ENCODE data around the gene LRG1. TPM values are rescaled to one million over a fixed set of nuclear protein-coding genes. Genes with fewer than 3 reads are reported as not detected.
"Not testable (repeated sequence)": the region's sequence is repeated elsewhere in the genome, so short reads cannot be mapped to it uniquely, and the experiment has no call there.

Gene LRG1
- polyA plus RNA-seq, 1 donor (not counting 4 experiments of a cell fraction or from before 2014, with no cell fraction given) = 1.2 TPM

GRCh38 chr19:4529924-4530522 lies 9.8 kb downstream of the LRG1 start:
- Histone ChIP-seq H3K4me1 (ENCODE audit: control insufficient read depth, extremely low read depth, insufficient read depth, low read length) (no peaks in the 10 kb centered on the region), H3K4me3 (ENCODE audit: control insufficient read depth in 2 of 3, extremely low read depth in 1 of 3, insufficient read depth in 2 of 3, low read depth in 1 of 3, low read length in 3 of 3) (no peak overlapping the region), H4K20me1 (ENCODE audit: control insufficient read depth, extremely low read depth, insufficient read depth, low read length) (no peaks in the 10 kb centered on the region), H3K27me3 (ENCODE audit: control insufficient read depth, extremely low read depth, insufficient read depth, low read length) (peaks cover 9% of the 10 kb centered on the region), H3K9ac (ENCODE audit: control insufficient read depth, extremely low read depth, insufficient read depth, low read length) (no peak overlapping the region), H3K79me2 (ENCODE audit: control insufficient read depth, insufficient read depth, low read length) (no peaks in the 10 kb centered on the region), H3K9me3 (ENCODE audit: control insufficient read depth, low read depth, low read length) (no peaks in the 10 kb centered on the region), H3K36me3 (ENCODE audit: control insufficient read depth in 2 of 2, extremely low read depth in 1 of 2, insufficient read depth in 2 of 2, low read length in 2 of 2) (no peaks in the 10 kb centered on the region), H3K4me2 (ENCODE audit: control insufficient read depth, extremely low read depth, insufficient read depth, low read depth, low read length) (no peak overlapping the region), H2AFZ (ENCODE audit: control insufficient read depth, low read length) (no peak overlapping the region), H3K27ac (ENCODE audit: control insufficient read depth, insufficient read depth, low read length) (no peak overlapping the region), H3K9me1 (ENCODE audit: control insufficient read depth, extremely low read depth, insufficient read depth, low read length) (no peaks in the 10 kb centered on the region)
- TF ChIP-seq CTCF (optimal IDR thresholded peaks at IDR 0.05 in 1 of 3, IDR thresholded peaks at IDR 0.05 in 1 of 3, conservative IDR thresholded peaks at IDR 0.05 in 1 of 3; ENCODE audit: extremely low read depth in 1 of 3, insufficient read depth in 2 of 3, low read length in 3 of 3) (no peak), EZH2 (IDR thresholded peaks at IDR 0.05; ENCODE audit: low read length) (no peak)
- DNase-seq (ENCODE audit: low read depth, low spot score) (no peak), FAIRE-seq (no peak)
- dilution Hi-C loops (cut with MboI; ENCODE audit: extremely low pct_ligation_motif_present, low sequenced_read_pairs) = no loop called here

GRCh38 chr19:4528843-4529242 lies 11.0 kb downstream of the LRG1 start:
- Histone ChIP-seq H3K9me3 (ENCODE audit: control insufficient read depth, low read depth, low read length) (no peaks in the 10 kb centered on the region), H3K27ac (ENCODE audit: control insufficient read depth, insufficient read depth, low read length) (no peak overlapping the region), H2AFZ (ENCODE audit: control insufficient read depth, low read length) (no peak overlapping the region), H3K36me3 (ENCODE audit: control insufficient read depth in 2 of 2, extremely low read depth in 1 of 2, insufficient read depth in 2 of 2, low read length in 2 of 2) (no peaks in the 10 kb centered on the region), H3K9ac (ENCODE audit: control insufficient read depth, extremely low read depth, insufficient read depth, low read length) (no peak overlapping the region), H3K4me3 (ENCODE audit: control insufficient read depth in 2 of 3, extremely low read depth in 1 of 3, insufficient read depth in 2 of 3, low read depth in 1 of 3, low read length in 3 of 3) (no peak overlapping the region), H3K9me1 (ENCODE audit: control insufficient read depth, extremely low read depth, insufficient read depth, low read length) (no peaks in the 10 kb centered on the region), H4K20me1 (ENCODE audit: control insufficient read depth, extremely low read depth, insufficient read depth, low read length) (no peaks in the 10 kb centered on the region), H3K27me3 (ENCODE audit: control insufficient read depth, extremely low read depth, insufficient read depth, low read length) (peaks cover 9% of the 10 kb centered on the region), H3K4me1 (ENCODE audit: control insufficient read depth, extremely low read depth, insufficient read depth, low read length) (no peaks in the 10 kb centered on the region), H3K4me2 (ENCODE audit: control insufficient read depth, extremely low read depth, insufficient read depth, low read depth, low read length) (no peak overlapping the region), H3K79me2 (ENCODE audit: control insufficient read depth, insufficient read depth, low read length) (no peaks in the 10 kb centered on the region)
- no peak for DNase-seq (ENCODE audit: low read depth, low spot score)
- dilution Hi-C loops (cut with MboI; ENCODE audit: extremely low pct_ligation_motif_present, low sequenced_read_pairs) = no loop called here
- no peak for TF ChIP-seq CTCF (optimal IDR thresholded peaks at IDR 0.05 in 1 of 3, IDR thresholded peaks at IDR 0.05 in 1 of 3, conservative IDR thresholded peaks at IDR 0.05 in 1 of 3; ENCODE audit: extremely low read depth in 1 of 3, insufficient read depth in 2 of 3, low read length in 3 of 3)
- TF ChIP-seq EZH2 (IDR thresholded peaks at IDR 0.05; ENCODE audit: low read length) = no peak
- no peak for FAIRE-seq

- H2AFZ ChIP-seq (ENCODE audit: control insufficient read depth, low read length); FAIRE-seq; DNase-seq (ENCODE audit: low read depth, low spot score); H3K36me3 ChIP-seq (ENCODE audit: control insufficient read depth in 2 of 2, extremely low read depth in 1 of 2, insufficient read depth in 2 of 2, low read length in 2 of 2); H3K9ac ChIP-seq (ENCODE audit: control insufficient read depth, extremely low read depth, insufficient read depth, low read length); H4K20me1 ChIP-seq (ENCODE audit: control insufficient read depth, extremely low read depth, insufficient read depth, low read length); H3K27me3 ChIP-seq (ENCODE audit: control insufficient read depth, extremely low read depth, insufficient read depth, low read length); dilution Hi-C loops (cut with MboI; ENCODE audit: extremely low pct_ligation_motif_present, low sequenced_read_pairs); H3K9me1 ChIP-seq (ENCODE audit: control insufficient read depth, extremely low read depth, insufficient read depth, low read length); H3K9me3 ChIP-seq (ENCODE audit: control insufficient read depth, low read depth, low read length); H3K4me1 ChIP-seq (ENCODE audit: control insufficient read depth, extremely low read depth, insufficient read depth, low read length); H3K4me3 ChIP-seq (ENCODE audit: control insufficient read depth in 2 of 3, extremely low read depth in 1 of 3, insufficient read depth in 2 of 3, low read depth in 1 of 3, low read length in 3 of 3); H3K27ac ChIP-seq (ENCODE audit: control insufficient read depth, insufficient read depth, low read length); H3K79me2 ChIP-seq (ENCODE audit: control insufficient read depth, insufficient read depth, low read length); H3K4me2 ChIP-seq (ENCODE audit: control insufficient read depth, extremely low read depth, insufficient read depth, low read depth, low read length): not testable (repeated sequence)
Measured at GRCh38 chr19:4527377-4527776, 12.5 kb downstream of the LRG1 start.
